ENCODE data around the gene AKAP1. TPM values are rescaled to one million over a fixed set of nuclear protein-coding genes. Genes with fewer than 3 reads are reported as not detected.

AKAP1 gene
- total and polyA plus RNA-seq, 2 of the 8 experiments (the other 6 are each of a cell fraction or from before 2014, with no cell fraction given): 120 to 156 TPM

DNA sequence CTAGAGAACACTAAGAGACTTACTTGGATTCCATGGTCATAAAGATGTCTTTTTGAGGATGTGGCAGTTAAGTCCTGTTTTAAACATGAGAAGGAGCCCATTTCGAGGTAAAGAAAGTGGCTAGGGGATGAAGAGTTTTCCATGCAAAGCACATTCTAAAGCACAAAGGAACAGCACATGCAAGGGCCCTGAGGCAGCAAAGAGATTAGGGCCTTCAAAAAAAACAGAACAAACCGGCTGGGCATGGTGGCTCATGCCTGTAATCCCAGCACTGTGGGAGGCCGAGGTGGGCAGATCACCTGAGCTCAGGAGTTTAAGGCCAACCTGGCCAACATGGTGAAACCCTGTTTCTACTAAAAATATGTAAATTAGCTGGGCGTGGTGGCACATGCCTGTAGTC lies 79.8 kb downstream of the AKAP1 start:
- ChIA-PET POLR2A (ENCODE audit: partially characterized antibody) (no interaction called here), CTCF (ENCODE audit: partially characterized antibody) (interaction anchor here (0.6 kb wide), 1 partner anchor 507 kb away, joined by 3 read pairs; no protein-coding TSS in a partner anchor)
- Histone ChIP-seq H2AK5ac (ENCODE audit: low read depth, low read length) (no peak overlapping the region), H4K5ac (ENCODE audit: insufficient read length, low read depth, low read length) (no peak overlapping the region), H3K4ac (replicated peaks; ENCODE audit: insufficient read length, low read depth, low read length) (no peak overlapping the region), H2AFZ (ENCODE audit: low read length) (no peak overlapping the region), H3K27ac (ENCODE audit: low read depth, low read length) (no peak overlapping the region), H3K4me2 (ENCODE audit: insufficient read depth in 1 of 2, low read depth in 2 of 2, low read length in 2 of 2) (no peak overlapping the region), H3K18ac (ENCODE audit: extremely low read depth, low read length) (no peak overlapping the region), H3K56ac (replicated peaks; ENCODE audit: insufficient read length, low read depth, low read length) (no peak overlapping the region), H4K20me1 (replicated peaks in 1 of 2; ENCODE audit: control insufficient read depth in 1 of 2, insufficient read depth in 2 of 2, low read length in 2 of 2) (no peaks in the 10 kb centered on the region), H2BK20ac (ENCODE audit: low read length) (no peak overlapping the region), H3K36me3 (ENCODE audit: control insufficient read depth in 2 of 4, insufficient read depth in 4 of 4, low read length in 3 of 4) (no peaks in the 10 kb centered on the region), H2BK12ac (ENCODE audit: low read depth, low read length) (no peak overlapping the region), H3K14ac (ENCODE audit: insufficient read length) (no peak overlapping the region), H3K79me2 (ENCODE audit: control insufficient read depth in 1 of 2, insufficient read depth in 2 of 2, low read length in 2 of 2) (no peaks in the 10 kb centered on the region), H2BK5ac (ENCODE audit: low read depth, low read length) (no peak overlapping the region), H4K8ac (ENCODE audit: extremely low read depth, insufficient read depth, low read length) (no peak overlapping the region), H3K23ac (ENCODE audit: insufficient read length) (no peak overlapping the region), H4K91ac (replicated peaks; ENCODE audit: insufficient read length, low read length) (no peak overlapping the region), H3K79me1 (ENCODE audit: low read depth, low read length) (no peaks in the 10 kb centered on the region), H2BK15ac (ENCODE audit: low read length) (no peak overlapping the region), H3K9ac (replicated peaks in 1 of 4; ENCODE audit: extremely low read depth in 1 of 4, low read depth in 3 of 4, low read length in 3 of 4) (no peak overlapping the region), H3K9me3 (ENCODE audit: insufficient read depth in 2 of 2, low read depth in 1 of 2, low read length in 1 of 2) (no peaks in the 10 kb centered on the region), H3K27me3 (replicated peaks in 1 of 4; ENCODE audit: control insufficient read depth in 3 of 4, extremely low read depth in 1 of 4, insufficient read depth in 3 of 4, low read length in 3 of 4) (no peaks in the 10 kb centered on the region), H3K4me3 (ENCODE audit: extremely low read depth in 1 of 4, insufficient read depth in 2 of 4, low read depth in 3 of 4, low read length in 4 of 4) (no peak overlapping the region), H3K23me2 (ENCODE audit: low read depth, low read length) (no peaks in the 10 kb centered on the region), H2BK120ac (replicated peaks; ENCODE audit: low read depth, low read length) (no peak overlapping the region), H3K4me1 (replicated peaks in 1 of 4; ENCODE audit: control insufficient read depth in 3 of 4, insufficient read depth in 4 of 4, low read length in 3 of 4) (peaks cover 0 to 2% (median under 1%) of the 10 kb centered on the region in 4 experiments; a peak in 2 of 7 replicates)
- FAIRE-seq: no peak
- TF ChIP-seq RBBP5 (IDR thresholded peaks at IDR 0.05; ENCODE audit: borderline replicate concordance, low read depth, low read length) (no peak), CREB1 (IDR thresholded peaks at IDR 0.05) (no peak), KDM1A (IDR thresholded peaks at IDR 0.05; ENCODE audit: borderline replicate concordance, low read length) (peak; percentile 78; the same call in 1 of the 2 replicates)
- DNase-seq (ENCODE audit: low read depth in 1 of 2, low spot score in 2 of 2): no peak
- WGBS, 2 experiments (ENCODE audit: extremely low coverage in 1 of 2, insufficient coverage in 1 of 2, insufficient read length in 1 of 2, insufficient replicate concordance in 2 of 2, low coverage in 1 of 2, low lambda C conversion rate in 2 of 2, missing lambda C conversion rate in 1 of 2): 95% methylated on average over 4 of the region's 4 CpGs; no CpG with 5 or more reads in 1 of the 2 experiments

All from H1 (cell line).